HTERT RPE-1 (cell line): Measurements from ENCODE around the gene CD6.

ENCODE experiments used
- in situ Hi-C: fragments of 300-500 bp; cut with MboI; formaldehyde crosslinking; loops from 4 replicates; pipeline ENCODE4 v1.14.3; 2020; ENCODE audit warnings: low sequenced_read_pairs

Gene CD6

DNA sequence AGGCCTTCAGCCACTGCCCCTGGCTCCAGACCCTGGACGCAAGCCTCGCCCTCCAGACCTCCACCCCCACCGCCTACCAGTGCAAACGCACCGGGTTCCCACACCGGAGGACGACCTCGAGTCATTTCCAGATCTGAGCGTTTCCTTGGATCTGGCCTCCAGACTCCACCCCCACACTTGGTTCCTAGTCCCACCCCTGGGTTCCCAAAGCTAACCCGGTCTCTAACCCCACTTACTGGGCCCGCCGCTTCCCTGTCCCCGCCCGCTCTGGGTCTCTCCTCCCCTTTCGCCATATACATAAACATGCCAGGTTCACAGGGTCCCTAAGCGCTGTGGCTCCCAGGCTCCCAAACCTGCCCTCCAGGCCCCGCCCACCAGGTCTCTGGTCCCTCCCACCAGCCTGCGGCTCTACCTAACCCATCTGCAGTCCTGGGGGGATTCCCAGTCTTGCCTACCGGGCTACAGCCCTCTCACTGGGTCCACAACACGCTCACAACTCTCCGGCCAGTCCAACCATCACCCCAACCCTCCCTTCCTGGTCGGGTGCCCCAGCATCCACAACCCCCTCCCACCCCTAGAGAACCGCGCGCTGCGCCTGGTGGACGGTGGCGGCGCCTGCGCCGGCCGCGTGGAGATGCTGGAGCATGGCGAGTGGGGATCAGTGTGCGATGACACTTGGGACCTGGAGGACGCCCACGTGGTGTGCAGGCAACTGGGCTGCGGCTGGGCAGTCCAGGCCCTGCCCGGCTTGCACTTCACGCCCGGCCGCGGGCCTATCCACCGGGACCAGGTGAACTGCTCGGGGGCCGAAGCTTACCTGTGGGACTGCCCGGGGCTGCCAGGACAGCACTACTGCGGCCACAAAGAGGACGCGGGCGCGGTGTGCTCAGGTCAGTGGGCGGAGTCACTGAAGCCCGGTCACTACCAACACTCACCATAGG, 36.7 kb downstream of the CD6 start:
- in situ Hi-C loops: no loop called here

DNA sequence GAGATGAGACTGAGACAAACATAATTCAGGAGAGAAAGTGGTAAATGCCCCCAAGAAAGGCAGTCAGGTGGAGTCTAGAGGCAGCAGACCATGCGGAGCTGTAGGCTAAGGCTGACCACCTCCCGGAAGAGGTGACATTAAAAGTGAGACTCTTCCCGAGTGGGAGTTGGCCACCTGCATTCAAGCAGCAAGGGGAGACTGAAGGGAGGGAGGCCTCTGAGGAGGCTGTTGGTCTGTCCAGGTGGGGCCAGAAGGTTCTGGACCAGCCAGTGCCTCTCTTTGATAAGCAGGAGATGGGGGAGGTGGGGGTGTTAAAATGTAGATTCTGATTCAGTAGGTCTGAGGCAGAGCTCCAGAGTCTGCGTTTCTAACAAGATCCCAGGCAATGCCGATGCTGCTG, 37.5 kb downstream of the CD6 start:
- in situ Hi-C loops: no loop called here

DNA sequence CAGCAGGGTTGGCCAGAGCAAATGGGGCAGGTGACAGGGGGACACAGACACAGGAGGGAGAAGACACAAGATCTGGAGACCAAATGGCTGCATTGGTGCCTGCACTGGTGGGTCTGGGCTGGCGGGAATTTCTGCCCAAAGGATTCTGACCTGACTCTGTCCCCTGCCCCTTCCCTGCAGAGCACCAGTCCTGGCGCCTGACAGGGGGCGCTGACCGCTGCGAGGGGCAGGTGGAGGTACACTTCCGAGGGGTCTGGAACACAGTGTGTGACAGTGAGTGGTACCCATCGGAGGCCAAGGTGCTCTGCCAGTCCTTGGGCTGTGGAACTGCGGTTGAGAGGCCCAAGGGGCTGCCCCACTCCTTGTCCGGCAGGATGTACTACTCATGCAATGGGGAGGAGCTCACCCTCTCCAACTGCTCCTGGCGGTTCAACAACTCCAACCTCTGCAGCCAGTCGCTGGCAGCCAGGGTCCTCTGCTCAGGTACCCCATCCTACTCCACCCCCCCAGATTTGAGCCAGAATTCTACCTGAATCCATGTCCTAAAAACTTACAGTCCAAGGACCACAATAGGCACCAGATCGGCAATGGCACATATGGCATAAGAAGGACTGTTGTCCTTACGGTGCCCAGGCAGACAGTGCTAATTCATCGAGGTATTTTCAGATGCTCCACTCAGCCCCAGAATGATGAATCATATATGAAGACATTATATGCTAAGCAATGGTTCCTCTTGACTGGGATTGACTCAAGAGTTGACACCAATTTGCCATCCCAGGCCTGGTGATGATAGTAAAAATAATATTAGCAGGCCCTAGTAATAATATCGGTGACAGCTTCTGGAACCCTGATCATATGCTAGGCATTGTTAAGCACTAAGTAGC, 38.2 kb downstream of the CD6 start:
- in situ Hi-C loops: no loop called here

DNA sequence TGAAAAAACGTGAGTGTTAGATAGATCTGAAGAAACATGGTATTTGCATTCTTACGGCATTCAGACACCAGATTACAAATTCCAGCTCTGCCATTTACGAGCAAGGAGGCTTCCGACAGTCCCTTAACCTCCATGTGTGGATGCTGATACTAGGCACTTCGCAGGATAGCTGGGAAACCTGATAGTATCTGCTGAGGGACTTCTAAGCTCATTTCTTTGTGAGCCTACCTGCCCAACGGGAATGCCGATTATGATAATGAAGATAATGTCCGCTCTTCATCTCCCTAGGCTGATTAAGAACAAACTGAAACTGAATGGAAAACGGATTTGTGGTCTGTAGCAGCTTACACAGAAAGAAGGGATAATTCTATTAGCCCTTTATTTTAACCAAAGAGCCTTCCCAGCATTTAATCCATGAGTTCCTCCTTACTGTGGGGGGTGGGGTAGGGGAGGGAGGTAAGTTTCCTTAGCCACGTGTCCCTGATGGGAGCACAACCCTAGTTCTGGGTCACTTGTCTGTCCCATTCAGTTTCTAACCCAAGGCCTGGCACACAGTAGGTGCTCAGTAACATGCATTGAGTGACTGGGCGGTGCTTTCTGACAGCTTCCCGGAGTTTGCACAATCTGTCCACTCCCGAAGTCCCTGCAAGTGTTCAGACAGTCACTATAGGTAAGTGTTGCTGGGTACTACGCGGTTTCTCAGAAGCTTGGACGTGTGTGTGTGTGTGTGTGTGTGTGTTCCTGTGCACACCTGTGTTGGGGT, 39.2 kb downstream of the CD6 start:
- in situ Hi-C loops: no loop called here

DNA sequence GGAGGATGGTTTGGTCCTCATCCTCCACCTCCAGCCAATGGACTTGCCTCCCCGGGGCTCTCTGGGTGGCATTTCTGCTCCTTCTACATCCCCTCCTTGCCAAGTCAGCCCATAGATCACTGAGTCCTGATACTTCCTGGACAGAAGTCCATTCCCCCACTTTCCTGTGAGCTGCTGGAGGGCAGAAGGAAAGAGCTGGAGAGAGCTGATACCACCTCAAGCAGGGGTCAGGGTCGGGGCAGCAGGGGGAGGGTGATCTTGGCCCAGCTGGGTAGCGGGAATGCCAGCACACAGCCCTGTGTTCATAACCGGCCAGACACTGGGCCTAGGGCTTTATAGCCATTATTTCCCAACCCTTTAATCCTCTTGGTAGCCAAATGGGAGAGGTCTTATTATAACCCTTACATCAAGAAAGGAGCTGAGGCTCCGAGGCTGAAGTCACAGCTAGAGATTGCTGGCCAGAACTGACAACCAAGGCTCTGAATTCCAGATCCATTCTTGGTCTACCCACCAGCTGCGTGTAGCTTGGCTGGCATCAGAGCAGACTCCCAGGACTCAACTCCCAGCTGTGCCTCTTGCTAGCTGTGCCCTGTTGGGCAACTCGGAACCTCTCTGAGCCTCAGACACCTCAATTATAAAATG, 39.9 kb downstream of the CD6 start:
- in situ Hi-C loops: no loop called here

DNA sequence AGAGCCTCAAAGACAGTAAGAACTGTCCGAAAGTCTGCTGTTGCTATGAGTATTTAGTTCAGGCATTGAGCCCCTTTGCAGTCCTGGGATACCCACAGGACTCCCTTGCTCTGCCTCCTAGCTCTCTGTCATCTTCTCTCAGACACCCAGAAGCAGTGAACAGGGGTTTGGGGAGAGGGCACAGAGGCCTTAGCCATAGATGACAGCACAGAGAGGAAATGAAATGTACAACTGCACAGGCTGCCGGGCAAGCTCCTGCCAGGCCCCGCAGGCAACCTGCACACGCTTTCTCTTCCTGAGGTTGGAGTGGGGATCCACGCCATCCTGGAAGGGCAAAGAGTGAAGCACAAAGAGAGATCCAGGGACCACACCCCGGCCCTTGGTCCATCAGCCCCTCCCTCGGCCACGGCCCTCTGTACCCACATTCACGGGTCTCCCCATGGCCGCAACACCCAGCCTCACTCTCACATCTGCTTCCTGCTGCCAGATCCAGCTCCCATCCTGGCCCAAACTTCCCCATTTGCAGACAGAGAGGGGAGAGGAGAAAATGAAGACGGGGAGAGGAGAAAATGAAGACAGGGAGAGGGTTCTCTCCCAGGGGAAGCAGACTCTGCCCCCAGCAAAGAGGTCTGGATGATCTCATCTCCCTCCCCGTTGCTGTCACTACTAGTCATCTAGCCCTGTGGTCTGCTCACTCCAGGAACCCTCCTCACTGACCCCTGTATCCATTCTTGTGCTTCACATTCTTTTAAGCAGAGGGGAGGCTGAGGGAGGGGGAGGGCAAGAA, 40.7 kb downstream of the CD6 start:
- in situ Hi-C loops: no loop called here

DNA sequence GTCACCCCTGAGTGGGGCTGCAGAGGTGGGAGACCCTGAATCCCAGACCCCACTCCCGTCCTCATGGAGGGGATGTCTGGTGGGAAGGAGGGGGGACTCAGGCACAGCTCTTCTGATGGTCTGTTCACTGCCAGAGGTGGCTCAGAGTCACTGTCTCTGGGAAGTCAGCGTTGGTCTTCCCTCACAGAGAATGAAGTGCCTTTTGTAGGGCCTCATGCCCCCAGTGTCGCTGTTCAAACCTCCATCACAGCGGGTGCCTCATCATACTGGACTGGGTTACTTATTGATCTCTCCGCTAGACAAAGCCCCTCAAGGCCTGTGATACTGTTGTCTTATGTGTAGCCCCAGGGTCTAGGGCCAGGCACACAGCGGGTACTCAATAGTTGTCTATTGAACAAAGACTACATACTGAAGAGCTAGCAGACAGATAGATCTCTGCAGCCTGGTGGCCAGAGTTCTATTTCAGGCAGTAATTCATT, 41.3 kb downstream of the CD6 start:
- in situ Hi-C loops: no loop called here

DNA sequence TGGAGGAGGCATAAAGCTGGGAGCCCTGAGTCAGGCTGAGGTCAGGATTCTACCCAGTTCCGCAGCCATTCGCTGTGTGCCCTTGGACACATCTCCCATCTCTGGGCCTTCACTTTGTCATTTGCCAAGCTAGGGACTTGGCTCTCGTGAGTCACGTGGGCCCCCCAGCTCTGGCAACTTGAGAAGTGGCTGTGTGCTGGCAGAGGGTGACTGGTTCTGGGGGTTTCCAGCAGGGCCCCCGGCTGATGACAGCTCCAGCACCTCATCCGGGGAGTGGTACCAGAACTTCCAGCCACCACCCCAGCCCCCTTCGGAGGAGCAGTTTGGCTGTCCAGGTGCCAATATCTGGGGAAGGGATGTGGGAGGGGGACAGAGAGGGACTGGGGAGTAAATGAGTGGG, 46.6 kb downstream of the CD6 start:
- in situ Hi-C loops: no loop called here

DNA sequence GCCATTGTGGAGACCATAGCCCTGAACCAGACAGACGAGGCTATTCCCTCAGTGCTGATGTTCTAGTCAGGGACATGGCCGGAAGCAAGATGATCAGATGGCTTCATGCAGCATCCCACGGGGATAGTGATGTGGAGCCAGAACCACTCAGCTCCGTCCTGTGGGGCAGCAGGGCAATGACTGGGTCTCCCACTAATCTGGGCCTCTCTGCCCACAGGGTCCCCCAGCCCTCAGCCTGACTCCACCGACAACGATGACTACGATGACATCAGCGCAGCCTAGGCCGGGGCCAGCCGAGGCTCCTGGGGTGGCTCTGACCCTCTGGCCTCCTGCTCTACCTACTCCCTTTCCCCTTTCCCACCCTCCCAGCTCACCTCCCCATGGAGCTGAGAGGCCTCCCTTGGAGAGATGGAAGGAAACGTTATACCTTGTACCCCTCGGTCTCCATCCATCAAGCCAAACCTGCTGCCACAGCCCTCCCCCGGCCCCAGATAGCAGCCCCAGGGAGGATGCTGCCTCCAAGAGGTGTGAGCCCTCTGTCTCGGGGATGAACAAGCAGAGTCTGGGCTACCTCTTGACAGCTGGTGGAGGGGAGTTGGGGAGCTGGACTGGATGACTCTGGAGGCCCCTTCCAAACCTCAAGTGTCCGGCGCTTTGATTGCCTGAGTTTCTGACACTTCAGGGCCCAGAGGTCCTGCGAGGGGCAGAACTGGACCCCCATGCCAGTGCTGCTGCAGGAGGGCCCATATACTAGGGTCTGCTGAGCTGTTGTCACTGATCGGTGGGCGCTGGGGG, 47.8 kb downstream of the CD6 start:
- in situ Hi-C loops: no loop called here

DNA sequence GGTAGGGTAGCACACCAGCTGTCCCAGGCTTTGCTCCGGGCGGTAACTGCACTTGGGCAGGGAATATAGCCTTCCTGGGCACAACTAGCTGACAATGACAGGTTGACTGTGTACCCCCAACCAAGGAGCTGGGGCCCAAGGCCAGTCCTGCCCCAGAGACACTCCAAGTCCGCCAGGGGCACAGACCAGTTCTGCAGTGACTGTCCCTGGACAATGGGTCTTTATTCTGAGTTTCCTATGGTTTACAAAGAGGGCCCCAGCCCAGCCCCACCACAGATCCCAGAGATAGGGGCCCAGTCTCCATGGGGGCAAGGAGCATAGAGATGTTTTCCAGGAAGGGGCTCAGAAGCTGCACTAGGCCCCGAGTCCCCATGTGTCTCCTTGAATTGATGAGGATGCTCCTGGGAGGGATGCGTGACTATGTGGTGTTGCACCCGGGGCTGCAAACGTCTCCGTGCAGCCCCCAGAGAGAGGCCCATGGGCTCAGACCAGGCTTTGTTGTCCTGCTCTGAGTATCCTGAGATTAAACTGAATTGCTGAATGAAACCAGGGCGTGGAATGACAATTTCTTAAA, 48.4 kb downstream of the CD6 start:
- in situ Hi-C loops: no loop called here

DNA sequence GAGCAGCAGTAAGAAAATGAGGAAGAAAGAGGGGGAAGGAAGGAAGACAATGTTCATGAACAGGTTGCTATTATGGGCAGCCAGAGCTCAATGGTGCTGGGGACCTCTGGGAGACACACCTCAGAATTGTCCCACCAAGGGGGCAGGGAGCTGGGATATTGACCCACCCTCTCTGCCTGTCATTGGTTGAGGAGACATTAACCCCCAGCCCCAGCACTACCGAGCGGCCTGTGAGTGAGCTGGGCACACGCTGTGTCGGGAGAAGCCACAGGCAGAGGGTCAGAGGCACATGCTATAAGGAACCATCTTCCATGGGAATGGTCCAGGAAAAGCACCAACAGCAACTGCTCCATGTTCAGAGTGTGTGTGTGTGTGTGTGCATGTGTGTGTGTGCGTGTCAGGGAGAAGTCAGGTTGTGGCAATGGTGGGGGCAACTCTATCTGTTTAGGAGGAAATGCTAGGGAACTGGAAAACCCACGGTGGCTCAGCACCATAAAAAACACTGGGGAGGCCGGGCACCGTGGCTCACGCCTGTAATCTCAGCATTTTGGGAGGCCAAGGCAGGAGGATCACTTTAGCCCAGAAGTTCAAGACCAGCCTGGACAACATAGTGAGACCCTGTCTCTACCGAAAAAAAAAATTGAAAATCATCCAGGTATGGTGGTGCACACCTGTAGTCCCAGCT, 49.2 kb downstream of the CD6 start:
- in situ Hi-C loops: no loop called here

DNA sequence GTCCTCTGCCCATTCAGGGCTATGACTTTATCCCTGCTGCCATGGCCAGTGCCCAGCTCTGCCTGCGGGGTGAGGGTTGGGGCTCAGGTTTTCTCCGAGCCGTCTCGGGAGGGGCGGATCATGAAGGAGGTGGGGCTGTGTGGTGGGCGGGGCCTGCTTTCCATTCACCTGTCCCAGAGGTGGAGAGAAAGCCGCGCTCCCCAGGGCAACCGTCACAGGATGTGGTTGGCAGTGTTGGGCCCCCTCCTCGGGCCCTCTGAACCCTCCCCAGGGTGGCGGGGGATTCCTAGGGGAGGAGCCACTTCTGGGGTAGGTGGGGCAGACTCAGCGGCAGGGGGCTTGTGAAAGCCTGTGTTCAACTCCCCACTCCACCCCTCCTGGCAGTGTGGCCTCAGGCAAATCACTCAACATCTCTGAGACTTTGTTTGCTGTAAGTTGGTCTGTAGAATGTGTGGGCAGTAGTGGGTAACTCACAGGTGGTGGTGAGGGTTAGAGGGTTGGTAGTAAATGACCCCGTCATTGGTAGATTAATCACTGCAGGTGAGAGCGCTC, 50.3 kb downstream of the CD6 start:
- in situ Hi-C loops: no loop called here

DNA sequence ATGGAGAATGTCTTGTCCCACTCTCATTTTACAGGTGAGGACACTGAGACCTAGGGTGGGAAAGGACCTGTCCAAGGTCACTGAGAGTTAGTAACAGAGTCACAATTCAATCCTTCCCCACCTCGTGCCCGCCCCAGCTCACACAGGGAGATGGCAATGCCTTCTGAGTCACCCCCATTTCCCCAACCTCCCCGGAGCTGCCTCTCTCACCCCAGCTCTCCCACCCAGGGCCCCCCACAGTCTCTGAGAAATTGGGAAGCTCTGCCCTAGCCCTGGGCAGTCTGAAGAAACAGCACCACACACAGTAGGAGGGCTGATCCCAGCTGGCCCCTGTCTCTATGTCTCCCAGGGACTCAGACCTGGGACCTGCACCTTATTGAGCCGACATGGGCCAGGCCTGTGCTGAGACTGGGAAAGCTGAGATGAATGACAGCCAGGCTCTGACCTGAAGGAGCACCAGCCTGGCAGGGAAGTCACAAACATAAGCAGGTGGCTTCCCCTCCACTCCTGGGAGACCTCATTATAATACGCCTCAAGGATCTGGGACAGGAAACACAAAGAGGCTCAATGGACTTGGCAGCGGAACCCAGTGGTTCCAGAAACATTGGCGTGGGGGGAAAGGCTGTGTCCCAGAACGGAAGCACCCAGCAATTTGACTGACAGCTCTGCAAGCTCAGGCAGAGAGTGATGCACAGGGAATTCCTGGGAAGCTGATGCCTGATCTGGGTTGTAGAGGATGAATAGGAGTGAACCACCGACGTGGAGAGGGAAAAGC, 51.0 kb downstream of the CD6 start:
- in situ Hi-C loops: no loop called here

DNA sequence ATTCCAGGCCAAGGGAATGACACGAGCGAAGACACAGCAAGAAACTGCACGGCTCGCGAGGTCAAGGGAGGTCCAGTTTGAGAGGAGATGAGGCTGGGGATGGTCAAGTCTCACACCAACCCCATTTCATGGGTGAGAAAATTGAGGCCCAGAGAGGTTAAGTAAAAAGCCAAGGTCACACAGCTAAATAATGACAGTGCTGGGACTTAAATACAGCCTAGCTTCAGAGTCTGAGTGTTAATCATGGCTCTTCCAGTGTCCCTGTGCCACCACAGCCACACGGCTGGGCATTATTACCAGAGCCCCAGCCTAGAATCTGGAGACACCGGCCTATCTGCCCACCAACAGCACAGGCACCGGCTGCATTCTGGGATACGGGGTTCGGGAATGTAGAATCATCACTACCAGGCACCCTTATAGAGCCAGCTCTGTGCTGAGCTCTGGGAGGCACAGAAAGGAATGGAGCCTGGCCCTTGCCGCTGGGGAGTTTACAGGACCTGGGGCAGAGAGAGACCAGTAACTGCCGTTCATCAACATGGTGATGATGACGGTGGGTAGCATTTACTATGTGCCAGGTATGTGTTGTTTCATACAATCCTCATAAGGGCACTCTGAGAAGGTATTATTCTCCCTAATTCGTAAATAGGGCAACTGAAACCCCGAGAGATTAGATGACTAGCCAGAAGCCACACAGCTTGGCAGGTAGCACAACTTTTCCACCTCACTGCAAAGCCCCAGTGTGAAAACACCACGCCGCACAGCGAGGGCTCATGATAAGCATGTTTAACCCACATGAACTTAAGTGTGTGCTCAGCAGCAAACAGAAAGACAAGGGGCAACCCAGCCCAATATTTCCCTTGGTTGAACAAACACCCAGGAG, 51.8 kb downstream of the CD6 start:
- in situ Hi-C loops: no loop called here

DNA sequence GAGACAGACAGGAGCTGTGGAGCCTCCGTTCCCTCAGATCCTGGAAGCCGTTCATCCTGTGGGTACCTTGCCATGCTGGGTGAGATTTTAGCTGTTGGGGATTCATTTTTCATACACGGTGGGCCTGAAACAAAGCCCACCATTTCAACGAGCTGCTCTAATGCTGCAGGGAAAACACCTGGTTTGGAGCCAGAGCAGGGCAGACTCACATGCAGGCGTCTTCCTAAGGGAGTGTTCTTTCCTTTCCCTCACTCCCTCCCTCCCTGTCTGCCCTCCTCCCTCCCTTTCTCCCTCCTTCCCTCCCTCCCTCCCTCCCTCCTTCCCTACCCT, 52.5 kb downstream of the CD6 start:
- in situ Hi-C loops: no loop called here
